ENCODE measurements around the gene STIM1.
"Not testable (repeated sequence)": the region's sequence is repeated elsewhere in the genome, so short reads cannot be mapped to it uniquely, and the experiment has no call there.

- not testable (repeated sequence) for TF ChIP-seq CTCF (IDR thresholded peaks at IDR 0.05; ENCODE audit: borderline replicate concordance, extremely low read depth, low read length, poor library complexity, severe bottlenecking); EZH2 (IDR thresholded peaks at IDR 0.05; ENCODE audit: borderline replicate concordance, low read depth, low read length, severe bottlenecking)
Observed at GRCh38 chr11:4053200-4053599, 197.7 kb downstream of the STIM1 start.

Measured in DND-41 (cell line).